Breast epithelium (tissue), 3 donors: ENCODE data around the gene DYNC1I1.

Experiments
- POLR2A ChIP-seq: fragments of 450-650 bp; IDR thresholded peaks from one replicate; pipeline ENCODE4 v1.6.1; 2016; ENCODE audit warnings: antibody characterized with exemption, mild to moderate bottlenecking, moderate library complexity
- POLR2AphosphoS5 ChIP-seq, 3 donors: sonication (generic); formaldehyde crosslinking; IDR thresholded peaks; one replicate each; pipeline ENCODE4 v1.6.1; 2017; ENCODE audit warnings: antibody characterized with exemption in 3 of 3
- TF ChIP-seq, protein P1 (sequence below), 3 donors: fragments of 450-650 bp; IDR thresholded peaks; one replicate each; pipeline ENCODE4 v1.5.1; 2016 to 2017; ENCODE audit warnings: antibody characterized with exemption in 3 of 3, mild to moderate bottlenecking in 3 of 3, moderate library complexity in 3 of 3

GRCh38 chr7:96028729-96029128, 256.4 kb downstream of the DYNC1I1 start:
- TF ChIP-seq, protein P1, sequence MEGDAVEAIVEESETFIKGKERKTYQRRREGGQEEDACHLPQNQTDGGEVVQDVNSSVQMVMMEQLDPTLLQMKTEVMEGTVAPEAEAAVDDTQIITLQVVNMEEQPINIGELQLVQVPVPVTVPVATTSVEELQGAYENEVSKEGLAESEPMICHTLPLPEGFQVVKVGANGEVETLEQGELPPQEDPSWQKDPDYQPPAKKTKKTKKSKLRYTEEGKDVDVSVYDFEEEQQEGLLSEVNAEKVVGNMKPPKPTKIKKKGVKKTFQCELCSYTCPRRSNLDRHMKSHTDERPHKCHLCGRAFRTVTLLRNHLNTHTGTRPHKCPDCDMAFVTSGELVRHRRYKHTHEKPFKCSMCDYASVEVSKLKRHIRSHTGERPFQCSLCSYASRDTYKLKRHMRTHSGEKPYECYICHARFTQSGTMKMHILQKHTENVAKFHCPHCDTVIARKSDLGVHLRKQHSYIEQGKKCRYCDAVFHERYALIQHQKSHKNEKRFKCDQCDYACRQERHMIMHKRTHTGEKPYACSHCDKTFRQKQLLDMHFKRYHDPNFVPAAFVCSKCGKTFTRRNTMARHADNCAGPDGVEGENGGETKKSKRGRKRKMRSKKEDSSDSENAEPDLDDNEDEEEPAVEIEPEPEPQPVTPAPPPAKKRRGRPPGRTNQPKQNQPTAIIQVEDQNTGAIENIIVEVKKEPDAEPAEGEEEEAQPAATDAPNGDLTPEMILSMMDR (IDR thresholded peaks at IDR 0.05), result no peak
- TF ChIP-seq POLR2A, result no peak
- no peak for TF ChIP-seq POLR2AphosphoS5 (IDR thresholded peaks at IDR 0.05)
